OCI-LY3 (cell line): Measurements from ENCODE around the gene SHANK3.
"Not testable (repeated sequence)": the region's sequence is repeated elsewhere in the genome, so short reads cannot be mapped to it uniquely, and the experiment has no call there.

Experiments used
- H2AFZ ChIP-seq: fragments of 200-600, 300-600 bp; shearing (Covaris generic); 2 replicates; pipeline ENCODE4 v1.6.0; 2014; ENCODE audit warnings: antibody characterized with exemption, low read depth, low read length
- H3K27ac ChIP-seq: fragments of 200-600, 300-600 bp; sonication (generic); 2 replicates; pipeline ENCODE4 v1.5.1; 2014; ENCODE audit warnings: mild to moderate bottlenecking, low read length, moderate library complexity, mixed read lengths
- H3K27me3 ChIP-seq: fragments of 200-600, 300-600 bp; sonication (generic); 2 replicates; pipeline ENCODE4 v1.6.1; 2014; ENCODE audit warnings: low read depth, low read length, mixed read lengths
- H3K36me3 ChIP-seq: fragments of 200-600, 300-600 bp; sonication (generic); replicated peaks from 2 replicates; pipeline ENCODE3; 2014; ENCODE audit warnings: low read depth, low read length, mixed read lengths
- H3K4me1 ChIP-seq: fragments of 300-600, 200-600 bp; sonication (generic); 2 replicates; pipeline ENCODE4 v1.6.1; 2014; ENCODE audit warnings: low read length, mixed read lengths
- H3K4me2 ChIP-seq: fragments of 200-600, 300-600 bp; sonication (generic); 2 replicates; pipeline ENCODE4 v1.6.1; 2014; ENCODE audit warnings: low read length, mixed read lengths
- H3K4me3 ChIP-seq: fragments of 300-600, 200-600 bp; sonication (generic); 2 replicates; pipeline ENCODE4 v1.5.1; 2014; ENCODE audit warnings: antibody characterized with exemption, mild to moderate bottlenecking, low read length, moderate library complexity
- H3K79me2 ChIP-seq: fragments of 300-600, 200-600 bp; shearing (Covaris generic); 2 replicates; pipeline ENCODE4 v1.6.1; 2014; ENCODE audit warnings: mild to moderate bottlenecking, low read length, mixed read lengths
- H3K9ac ChIP-seq: fragments of 300-600, 200-600 bp; shearing (Covaris generic); 2 replicates; pipeline ENCODE4 v1.6.0; 2014; ENCODE audit warnings: mild to moderate bottlenecking, low read length, moderate library complexity
- H3K9me3 ChIP-seq: fragments of 200-600, 300-600 bp; shearing (Covaris generic); 2 replicates; pipeline ENCODE4 v1.6.1; 2014; ENCODE audit warnings: low read length, mixed read lengths; ENCODE audit not compliant: insufficient read depth
- H4K20me1 ChIP-seq: fragments of 200-600, 300-600 bp; sonication (generic); 2 replicates; pipeline ENCODE4 v1.6.1; 2016; ENCODE audit warnings: low read length, mixed read lengths; ENCODE audit not compliant: insufficient read depth
- CTCF ChIP-seq: fragments of 200-600, 300-600 bp; sonication (generic); IDR thresholded peaks from 2 replicates; pipeline ENCODE4 v1.5.1; 2014; ENCODE audit warnings: antibody characterized with exemption, low read length, low read depth
- EZH2phosphoT487 ChIP-seq: fragments of 200-600 bp; shearing (Covaris generic); IDR thresholded peaks from 2 replicates; pipeline ENCODE4 v1.6.1; 2018; ENCODE audit warnings: antibody characterized with exemption, mixed run types, low read depth

Gene SHANK3

GRCh38 chr22:50653256-50653655 is 19.4 kb upstream of the SHANK3 start:
- Histone ChIP-seq H3K4me2 (no peak overlapping the region), H3K27me3 (no peaks in the 10 kb centered on the region), H3K27ac (no peak overlapping the region), H4K20me1 (no peaks in the 10 kb centered on the region), H3K36me3 (no peaks in the 10 kb centered on the region), H3K79me2 (no peaks in the 10 kb centered on the region), H3K4me3 (no peak overlapping the region), H3K9ac (no peak overlapping the region), H3K4me1 (no peaks in the 10 kb centered on the region), H3K9me3 (no peaks in the 10 kb centered on the region), H2AFZ (no peak overlapping the region)
- no peak for TF ChIP-seq CTCF
- TF ChIP-seq EZH2phosphoT487, result no peak

- H3K27ac ChIP-seq, H3K9ac ChIP-seq, H3K4me3 ChIP-seq, H3K9me3 ChIP-seq, H2AFZ ChIP-seq, H4K20me1 ChIP-seq, H3K79me2 ChIP-seq, H3K4me1 ChIP-seq, H3K27me3 ChIP-seq, H3K36me3 ChIP-seq, H3K4me2 ChIP-seq: not testable (repeated sequence)
These were observed 18.0 kb upstream of the SHANK3 start for GRCh38 chr22:50654664-50655063.

GRCh38 chr22:50656122-50657070 is 16.2 kb upstream of the SHANK3 start:
- H3K27me3 ChIP-seq, result no peaks in the 10 kb centered on the region
- no peak for TF ChIP-seq EZH2phosphoT487
- TF ChIP-seq CTCF, result no peak
- H4K20me1 ChIP-seq, result no peaks in the 10 kb centered on the region
- H3K9me3 ChIP-seq, result no peaks in the 10 kb centered on the region
- H3K79me2 ChIP-seq, result no peaks in the 10 kb centered on the region
- H3K27ac ChIP-seq, result no peak overlapping the region
- no peak overlapping the region for H3K4me3 ChIP-seq
- no peak overlapping the region for H3K9ac ChIP-seq
- H3K4me2 ChIP-seq, result no peak overlapping the region
- no peaks in the 10 kb centered on the region for H3K4me1 ChIP-seq
- H2AFZ ChIP-seq, result no peak overlapping the region
- H3K36me3 ChIP-seq, result no peaks in the 10 kb centered on the region

GRCh38 chr22:50657925-50658324 is 14.7 kb upstream of the SHANK3 start:
- H3K4me3 ChIP-seq, result no peak overlapping the region
- no peaks in the 10 kb centered on the region for H3K79me2 ChIP-seq
- no peaks in the 10 kb centered on the region for H3K27me3 ChIP-seq
- no peak overlapping the region for H3K4me2 ChIP-seq
- no peaks in the 10 kb centered on the region for H3K36me3 ChIP-seq
- no peaks in the 10 kb centered on the region for H3K4me1 ChIP-seq
- H3K27ac ChIP-seq, result no peak overlapping the region
- TF ChIP-seq CTCF (no peak), EZH2phosphoT487 (no peak)
- H4K20me1 ChIP-seq, result no peaks in the 10 kb centered on the region
- no peak overlapping the region for H3K9ac ChIP-seq
- H2AFZ ChIP-seq, result no peak overlapping the region
- H3K9me3 ChIP-seq, result no peaks in the 10 kb centered on the region

- H3K4me3 ChIP-seq, H4K20me1 ChIP-seq, H3K4me2 ChIP-seq: not testable (repeated sequence)
These were observed 12.9 kb upstream of the SHANK3 start for GRCh38 chr22:50659711-50660110.

More at GRCh38 chr22:50659711-50660110, 12.9 kb upstream of the SHANK3 start:
- not testable (repeated sequence) for H3K27me3 ChIP-seq, H3K27ac ChIP-seq, H3K9ac ChIP-seq, H3K36me3 ChIP-seq, H3K79me2 ChIP-seq, H3K9me3 ChIP-seq, H2AFZ ChIP-seq, H3K4me1 ChIP-seq
